RWPE1 (cell line): ENCODE measurements around the gene C10orf105.

Experiments
- CTCF ChIA-PET: fragments of 350-600 bp; sonication (Branson Sonifier 250); formaldehyde crosslinking; extraction: SDS; loops from one replicate; lab custom pipeline; 2021; lab: Yijun Ruan, JAX
- POLR2A ChIA-PET: fragments of 400-600 bp; formaldehyde crosslinking; extraction: SDS; loops from one replicate; lab custom pipeline; 2020; ENCODE audit warnings: antibody characterized with exemption; ENCODE audit not compliant: low non-redundant PET; lab: Yijun Ruan, JAX
- DNase-seq: peaks from one replicate; pipeline ENCODE4 v3.0.0; 2012; ENCODE audit warnings: low spot score
- H3K27ac ChIP-seq: fragments of 450-650 bp; 2 replicates; pipeline ENCODE4 v1.5.1; 2017
- CTCF ChIP-seq: fragments of 450-650 bp; conservative IDR thresholded peaks from 2 replicates; pipeline ENCODE4 v1.5.1; 2017; ENCODE audit warnings: low read depth, mild to moderate bottlenecking

C10orf105 gene

GRCh38 chr10:71700731-71701368, 18.7 kb downstream of the C10orf105 start:
- DNase-seq = no peak
- CTCF ChIA-PET = interaction anchor here (2.2 kb wide), 1 partner anchor 10 kb away, joined by 7 read pairs; no protein-coding TSS in a partner anchor
- TF ChIP-seq CTCF = no peak
- H3K27ac ChIP-seq = no peak overlapping the region
- POLR2A ChIA-PET = no interaction called here

GRCh38 chr10:71698737-71699136, 20.8 kb downstream of the C10orf105 start:
- no peak overlapping the region for H3K27ac ChIP-seq
- ChIA-PET CTCF (interaction anchor here (0.6 to 2.7 kb wide), 6 partner anchors 9 to 314 kb away, joined by 3 to 20 read pairs (median 8); partner anchors contain the start of gene VSIR), POLR2A (no interaction called here)
- no peak for DNase-seq
- TF ChIP-seq CTCF = no peak

GRCh38 chr10:71697938-71698709, 21.5 kb downstream of the C10orf105 start:
- no peak overlapping the region for H3K27ac ChIP-seq
- TF ChIP-seq CTCF = no peak
- ChIA-PET CTCF (interaction anchor here (0.6 to 2.7 kb wide), 15 partner anchors 10 to 384 kb away, joined by 3 to 20 read pairs (median 6); partner anchors contain the start of gene VSIR), POLR2A (no interaction called here)
- no peak for DNase-seq

GRCh38 chr10:71696628-71697326, 22.8 kb downstream of the C10orf105 start:
- H3K27ac ChIP-seq = no peak overlapping the region
- peak; percentile 74 for DNase-seq
- TF ChIP-seq CTCF = peak; percentile 84
- POLR2A ChIA-PET = no interaction called here
- CTCF ChIA-PET = interaction anchor here (0.5 to 2.7 kb wide), 29 partner anchors 10 to 463 kb away, joined by 3 to 23 read pairs (median 5); partner anchors contain the start of genes SLC29A3 and VSIR

GRCh38 chr10:71695502-71696476, 23.8 kb downstream of the C10orf105 start:
- no peak for TF ChIP-seq CTCF
- H3K27ac ChIP-seq = no peak overlapping the region
- no peak for DNase-seq
- ChIA-PET POLR2A (no interaction called here), CTCF (interaction anchor here (0.5 to 2.7 kb wide), 21 partner anchors 11 to 377 kb away, joined by 3 to 23 read pairs (median 6); partner anchors contain the start of genes SLC29A3 and VSIR)
